Skin epidermis (tissue), 12 donors: Measurements from ENCODE around the gene RCOR1.
"Not testable (repeated sequence)": the region's sequence is repeated elsewhere in the genome, so short reads cannot be mapped to it uniquely, and the experiment has no call there.

Source experiments
- H3K27ac ChIP-seq, 21 experiments: fragments of 200-600 bp; sonication (generic) in 11 of 21; one replicate each; pipeline ENCODE4 v1.5.0; 2020; ENCODE audit warnings: mild to moderate bottlenecking in 3 of 21, inconsistent platforms in 2 of 21, moderate library complexity in 2 of 21
- H3K4me3 ChIP-seq, 7 experiments: fragments of 200-600 bp; sonication (generic) in 2 of 7; one replicate each; pipeline ENCODE4 v1.5.0; 2020; ENCODE audit warnings: inconsistent platforms in 2 of 7, mild to moderate bottlenecking in 2 of 7, moderate library complexity in 1 of 7

Gene RCOR1

DNA sequence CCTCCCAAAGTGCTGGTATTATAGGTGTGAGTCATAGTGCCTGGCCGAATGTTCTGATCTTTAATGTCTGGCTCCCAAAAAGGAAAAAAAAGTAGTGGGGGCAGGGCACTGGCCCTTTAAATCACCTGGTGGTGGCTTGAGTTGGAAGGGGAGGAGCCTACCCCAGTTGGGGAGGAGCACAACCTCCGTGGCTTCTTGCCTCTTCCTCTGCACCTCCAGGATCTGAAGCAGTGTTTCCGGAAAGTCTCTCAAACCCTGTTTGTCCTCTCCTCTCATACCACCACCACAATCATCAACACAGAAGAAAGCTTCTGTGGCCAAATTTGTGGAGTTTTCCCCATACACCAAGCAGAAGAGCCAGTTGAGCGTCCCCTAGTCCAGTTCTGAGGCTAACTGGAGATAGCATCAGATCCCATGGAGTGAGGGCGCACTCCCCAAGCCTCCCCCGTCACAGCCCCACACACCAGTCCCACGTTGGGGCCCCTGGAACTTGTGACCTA is 24.3 kb upstream of the RCOR1 start:
- H3K27ac ChIP-seq = peak overlapping the region in 2 of 21 experiments; percentile 17 to 29
- no peak overlapping the region for H3K4me3 ChIP-seq

DNA sequence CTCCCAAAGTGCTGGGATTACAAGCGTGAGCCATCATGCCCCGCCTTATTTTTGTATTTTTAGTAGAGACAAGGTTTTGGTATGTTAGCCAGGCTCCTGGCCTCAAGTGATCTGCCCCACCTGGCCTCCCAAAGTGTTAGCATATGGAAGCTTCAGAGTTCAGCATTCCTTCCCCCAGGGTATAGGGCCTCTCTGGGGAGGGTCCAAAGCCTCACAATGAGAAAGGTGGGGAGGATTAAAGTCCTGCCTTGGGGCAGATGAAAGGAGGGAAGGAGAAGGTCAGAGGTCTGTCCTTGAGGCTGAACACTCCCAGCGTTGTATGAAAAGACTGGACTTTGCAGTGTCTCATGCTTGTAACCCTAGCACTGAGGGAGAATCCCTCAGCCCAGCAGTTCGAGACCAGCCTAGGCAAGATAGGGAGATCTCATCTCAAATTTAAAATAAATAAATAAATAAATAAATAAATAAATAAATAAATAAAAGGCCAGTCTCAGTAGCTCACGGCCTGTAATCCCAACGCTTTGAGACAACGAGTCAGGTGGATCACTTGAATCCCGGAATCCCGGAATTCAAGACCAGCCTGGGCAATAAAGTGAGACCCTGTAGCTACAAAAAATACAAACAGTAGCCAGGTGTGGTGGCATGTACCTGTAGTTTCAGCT is 22.0 kb upstream of the RCOR1 start:
- H3K27ac ChIP-seq = no peak overlapping the region
- no peak overlapping the region for H3K4me3 ChIP-seq

DNA sequence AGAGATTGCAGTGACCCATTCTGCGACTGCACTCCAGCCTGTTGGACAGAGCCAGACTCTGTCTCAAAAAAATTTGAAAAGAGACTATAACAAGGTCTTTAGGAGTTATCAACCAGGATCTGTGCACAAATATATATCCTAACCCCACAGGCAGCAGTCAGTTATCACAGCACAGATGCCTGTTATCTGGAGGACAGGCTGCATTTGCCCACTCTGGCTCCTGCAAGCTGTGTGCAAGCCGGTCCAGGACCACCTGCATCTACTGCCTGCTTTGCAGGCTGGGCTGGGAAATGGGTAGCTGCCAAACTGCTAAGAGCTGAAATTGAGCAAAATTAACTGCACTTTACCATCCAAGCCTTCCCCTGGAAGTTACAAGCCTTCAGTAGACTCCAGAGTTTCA is 21.4 kb upstream of the RCOR1 start:
- no peak overlapping the region for H3K4me3 ChIP-seq
- no peak overlapping the region for H3K27ac ChIP-seq

DNA sequence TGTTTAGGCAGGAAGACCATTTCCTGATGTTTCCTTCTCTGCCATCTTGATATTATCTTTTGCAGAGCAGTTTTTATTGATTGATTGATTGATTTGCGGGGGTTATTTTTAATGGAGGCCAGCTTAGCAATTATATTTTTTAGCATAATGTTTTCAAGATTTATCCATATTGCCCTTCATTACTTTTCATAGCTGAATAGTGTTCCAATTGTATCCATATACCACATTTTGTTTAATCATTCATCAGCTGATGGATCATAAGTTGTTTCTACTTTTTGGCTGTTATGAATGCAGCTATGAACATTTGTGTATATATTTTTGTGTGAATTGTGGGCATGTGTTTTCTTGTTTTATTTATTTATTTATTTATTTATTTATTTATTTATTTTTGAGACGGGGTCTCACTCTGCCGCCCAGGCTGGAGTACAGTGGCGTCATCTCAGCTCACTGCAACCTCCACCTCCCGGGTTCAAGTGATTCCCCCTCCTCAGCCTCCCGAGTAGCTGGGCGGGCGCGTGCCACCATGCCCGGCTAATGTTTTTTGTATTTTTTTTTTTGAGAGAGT is 20.9 kb upstream of the RCOR1 start:
- Histone ChIP-seq H3K4me3 (no peak overlapping the region), H3K27ac (no peak overlapping the region)

DNA sequence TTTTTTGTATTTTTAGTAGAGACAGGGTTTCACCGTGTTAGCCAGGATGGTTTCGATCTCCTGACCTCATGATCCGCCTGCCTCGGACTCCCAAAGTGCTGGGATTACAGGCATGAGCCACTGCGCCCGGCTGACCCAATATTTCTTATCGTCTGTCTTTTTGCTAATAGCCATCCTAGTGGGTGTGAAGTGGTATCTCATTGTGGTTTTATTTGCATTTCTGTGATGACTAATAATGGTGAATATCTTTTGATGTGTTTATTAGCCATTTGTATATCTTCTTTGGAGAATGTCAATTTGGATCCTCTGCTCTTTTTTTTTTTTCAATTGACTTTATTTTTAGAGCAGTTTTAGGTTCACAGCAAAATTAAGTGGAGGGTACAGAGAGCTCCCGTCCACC is 19.3 kb upstream of the RCOR1 start:
- H3K4me3 ChIP-seq, H3K27ac ChIP-seq: not testable (repeated sequence)

DNA sequence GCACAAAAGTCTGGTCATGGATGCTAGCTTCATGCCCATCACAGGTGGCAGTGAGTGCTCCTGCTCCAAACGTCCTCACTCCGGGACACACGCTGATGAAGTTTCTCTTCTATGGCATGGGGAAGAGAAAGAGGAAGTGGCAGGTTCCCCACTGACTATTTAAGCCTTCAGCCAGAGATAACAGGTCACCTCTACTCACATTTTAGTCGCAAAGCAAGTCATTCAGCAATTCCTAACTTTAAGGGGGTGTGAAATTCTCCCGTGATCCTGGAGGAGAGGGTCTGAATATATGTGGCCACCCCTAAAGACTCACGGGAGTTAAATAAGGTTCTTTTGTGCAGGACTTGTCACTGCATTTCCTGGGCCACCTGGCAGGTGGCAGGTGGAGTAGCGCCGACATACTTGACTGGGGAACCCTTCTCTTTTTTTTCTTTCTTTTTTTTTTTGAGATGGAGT is 18.8 kb upstream of the RCOR1 start:
- Histone ChIP-seq H3K4me3 (no peak overlapping the region), H3K27ac (no peak overlapping the region)

DNA sequence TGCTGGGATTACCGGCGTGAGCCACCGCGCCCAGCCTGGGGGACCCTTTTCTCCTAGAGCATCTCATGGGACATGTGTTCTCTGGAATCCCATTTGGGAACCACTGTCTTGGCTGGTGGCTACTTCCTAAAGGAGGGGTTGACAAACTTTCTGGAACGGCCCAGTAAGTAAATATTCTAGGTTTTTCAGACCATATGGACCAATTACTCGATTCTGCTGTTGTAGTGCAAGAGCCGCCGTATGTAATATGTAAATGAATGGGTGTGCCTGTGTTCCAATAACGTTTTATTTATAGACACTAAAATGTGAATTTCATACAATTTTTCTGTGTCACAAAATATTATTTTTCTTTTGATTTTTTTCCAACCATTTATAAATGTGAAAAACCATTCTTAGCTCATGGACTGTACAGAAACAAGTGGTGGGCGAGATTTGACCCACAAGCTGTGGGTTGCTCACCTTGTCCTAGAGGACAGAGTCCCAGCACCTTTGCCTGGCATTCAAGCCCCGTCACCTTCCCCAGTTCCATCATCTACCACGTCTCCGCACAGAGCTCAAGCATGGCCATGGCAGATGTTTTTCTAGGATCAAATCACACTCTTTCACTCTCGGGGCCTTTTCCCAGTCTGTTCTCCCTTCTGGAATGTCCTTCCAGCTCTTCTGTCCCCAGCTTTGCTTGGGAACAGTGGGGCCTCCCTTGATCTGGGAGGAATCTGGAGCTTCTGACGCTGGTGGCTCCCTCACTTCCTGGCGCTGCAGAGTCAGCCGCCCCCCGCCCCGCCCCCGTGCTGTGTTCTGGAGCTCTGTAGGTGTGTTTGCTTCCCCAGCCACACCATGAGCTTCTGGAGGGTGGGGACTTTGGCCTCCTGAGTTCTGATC is 17.9 kb upstream of the RCOR1 start:
- H3K27ac ChIP-seq = no peak overlapping the region
- no peak overlapping the region for H3K4me3 ChIP-seq

DNA sequence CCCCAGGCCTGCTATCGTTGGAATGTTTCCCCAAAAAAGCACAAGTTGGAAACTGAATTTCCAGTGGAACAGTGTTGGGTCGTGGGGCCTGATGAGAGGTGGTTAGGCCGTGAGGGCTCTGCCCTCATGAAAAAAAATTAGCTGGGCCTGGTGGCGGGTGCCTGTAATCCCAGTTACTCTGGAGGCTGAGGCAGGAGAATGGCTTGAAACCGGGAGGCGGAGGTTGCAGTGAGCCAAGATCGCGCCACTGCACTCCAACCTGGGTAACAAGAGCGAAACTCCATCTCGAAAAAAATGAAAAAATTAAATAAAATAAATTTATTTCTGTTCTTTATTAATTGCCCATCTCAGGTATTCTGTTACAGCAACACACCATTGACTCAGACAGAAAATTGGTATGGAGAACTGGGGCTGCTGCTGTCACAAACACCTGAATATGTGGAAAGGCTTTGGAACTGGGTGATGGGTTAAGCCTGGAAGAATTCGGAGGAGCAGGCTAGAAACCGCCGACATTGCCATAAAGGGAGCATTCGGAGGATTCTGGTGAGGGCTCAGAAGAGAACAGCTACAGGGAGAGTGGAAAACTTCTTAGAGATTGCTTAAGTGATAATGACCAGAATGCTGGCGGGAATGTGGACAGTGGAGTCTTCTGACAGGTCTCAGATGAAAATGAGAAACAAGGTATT is 17.1 kb upstream of the RCOR1 start:
- H3K4me3 ChIP-seq = no peak overlapping the region
- H3K27ac ChIP-seq = no peak overlapping the region

DNA sequence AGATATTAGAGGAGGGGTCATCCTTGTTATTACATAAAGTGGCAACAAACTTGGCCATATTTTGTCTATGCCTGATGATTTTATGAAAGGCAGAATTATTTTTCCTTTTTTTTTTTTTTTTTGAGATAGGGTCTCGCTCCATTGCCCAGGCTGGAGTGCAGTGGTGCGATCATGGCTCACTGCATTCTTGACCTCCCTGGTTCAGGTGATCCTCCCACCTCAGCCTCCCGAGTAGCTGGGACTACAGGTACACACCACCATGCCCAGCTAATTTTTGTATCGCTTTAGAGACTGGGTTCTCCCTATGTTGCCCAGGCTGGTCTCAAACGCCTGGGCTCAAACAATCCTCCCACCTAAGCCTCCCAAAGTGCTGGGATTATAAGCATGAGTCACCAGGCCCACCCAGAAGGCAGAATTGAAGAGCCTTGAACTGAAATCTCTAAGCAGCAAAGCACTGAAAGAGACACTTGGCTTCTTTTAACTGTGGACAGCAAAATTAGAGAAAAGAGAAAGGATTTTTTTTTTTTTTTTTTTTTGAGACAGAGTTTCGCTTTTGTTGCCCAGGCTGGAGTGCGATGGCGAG is 16.5 kb upstream of the RCOR1 start:
- H3K27ac ChIP-seq, H3K4me3 ChIP-seq: not testable (repeated sequence)

DNA sequence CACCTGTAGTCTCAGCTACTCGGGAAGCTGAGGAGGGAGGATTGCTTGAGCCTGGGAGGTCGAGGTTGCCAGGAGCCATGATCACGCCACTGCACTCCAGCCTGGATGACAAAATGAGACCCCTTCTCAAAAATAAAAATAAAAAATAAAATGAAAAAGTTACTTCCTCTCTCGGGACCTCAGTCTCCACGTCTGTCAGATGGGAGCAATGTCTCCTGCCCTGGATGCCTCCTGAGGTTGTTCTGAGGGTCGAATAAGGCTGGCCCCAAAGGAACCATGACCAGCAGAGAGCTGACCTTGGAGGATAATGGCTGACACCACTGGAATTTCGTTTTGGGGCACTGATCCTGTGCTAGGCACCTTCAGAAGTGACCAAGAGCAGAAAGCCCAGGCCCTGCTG is 13.6 kb upstream of the RCOR1 start:
- Histone ChIP-seq H3K27ac (peak overlapping the region in 1 of 21 experiments; percentile 36), H3K4me3 (no peak overlapping the region)

DNA sequence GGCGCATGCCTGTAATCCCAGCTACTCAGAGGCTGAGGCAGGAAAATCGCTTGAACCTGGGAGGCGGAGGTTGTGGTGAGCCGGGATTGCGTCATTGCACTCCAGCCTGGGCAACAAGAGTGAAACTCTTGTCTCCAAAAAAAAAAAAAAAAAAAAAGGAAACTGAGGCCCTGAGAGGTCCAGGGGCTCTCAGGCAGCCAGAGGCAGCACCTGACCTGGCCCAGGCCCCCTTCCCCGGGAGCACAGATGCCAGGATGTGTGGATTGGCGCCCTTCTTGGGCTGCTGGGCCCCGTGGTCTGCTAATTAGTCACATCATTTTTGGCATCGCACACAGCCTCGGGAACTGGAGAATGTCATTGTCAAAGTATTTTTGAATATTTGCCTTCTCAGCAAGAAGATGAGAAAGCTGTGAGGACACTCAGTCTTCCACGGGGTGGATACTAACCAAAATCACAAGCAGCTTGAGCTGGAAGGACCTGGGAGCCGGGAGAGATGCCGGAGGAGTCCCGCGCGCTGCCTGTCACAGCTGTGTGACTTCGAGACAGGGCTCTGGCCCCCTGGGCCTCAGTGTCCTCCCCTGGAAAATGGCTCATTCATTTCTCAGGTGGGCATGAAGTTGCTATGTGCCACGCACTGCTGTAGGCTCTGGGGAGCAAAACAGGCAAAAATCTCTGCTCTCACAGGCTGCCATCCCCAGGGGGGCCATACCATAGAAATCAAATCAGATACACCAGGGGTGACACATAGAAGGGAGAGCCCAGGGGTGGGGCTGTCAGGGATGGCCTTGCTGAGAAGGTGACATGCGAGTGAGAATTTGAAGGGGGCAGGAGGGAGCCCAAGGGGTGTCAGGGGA is 12.5 kb upstream of the RCOR1 start:
- no peak overlapping the region for H3K4me3 ChIP-seq
- H3K27ac ChIP-seq = peak overlapping the region in 14 of 21 experiments; percentile 10 to 63 (median 36)

DNA sequence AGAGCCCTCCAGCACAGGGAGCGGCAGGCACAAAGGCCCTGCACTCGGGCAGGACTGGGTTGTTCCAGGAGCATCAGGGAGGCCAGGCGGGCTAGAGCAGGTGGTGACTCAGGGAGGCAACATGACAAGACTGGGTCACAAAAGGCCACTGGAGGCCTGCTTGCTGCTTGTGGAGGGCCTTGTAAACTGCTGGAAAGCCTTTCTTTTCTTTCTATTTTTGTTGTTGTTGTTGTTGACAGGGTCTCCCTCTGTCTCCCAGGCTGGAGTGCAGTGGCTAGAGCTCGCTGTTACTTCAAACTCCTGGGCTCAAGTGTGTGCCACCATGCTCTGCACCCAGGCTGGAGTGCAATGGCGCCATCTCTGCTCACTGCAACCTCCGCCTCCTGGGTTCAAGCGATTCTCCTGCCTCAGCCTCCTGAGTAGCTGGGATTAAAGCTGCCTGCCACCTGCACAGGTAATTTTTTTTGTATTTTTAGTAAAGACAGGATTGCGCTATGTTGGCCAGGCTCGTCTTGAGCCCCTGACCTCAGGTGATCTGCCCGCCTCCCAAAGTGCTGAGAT is 11.8 kb upstream of the RCOR1 start:
- no peak overlapping the region for H3K4me3 ChIP-seq
- peak overlapping the region in 13 of 21 experiments; percentile 10 to 63 (median 42) for H3K27ac ChIP-seq

DNA sequence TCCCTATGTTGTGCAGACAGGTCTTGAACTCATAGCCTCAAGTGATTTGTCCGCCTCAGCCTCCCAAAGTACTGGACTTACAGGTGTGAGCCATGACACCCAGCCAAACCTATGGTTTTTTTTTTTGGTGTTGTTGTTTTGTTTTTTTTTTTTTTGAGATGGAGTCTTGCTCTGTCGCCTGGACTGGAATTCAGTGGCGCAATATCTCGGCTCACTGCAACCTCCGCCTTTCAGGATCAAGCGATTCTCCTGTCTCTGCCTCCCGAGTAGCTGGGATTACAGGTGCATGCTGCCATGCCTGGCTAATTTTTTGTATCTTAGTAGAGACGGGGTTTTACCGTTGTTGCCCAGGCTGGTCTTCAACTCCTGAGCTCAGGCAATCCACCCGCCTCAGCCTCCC is 11.3 kb upstream of the RCOR1 start:
- Histone ChIP-seq H3K4me3 (no peak overlapping the region), H3K27ac (no peak overlapping the region)

DNA sequence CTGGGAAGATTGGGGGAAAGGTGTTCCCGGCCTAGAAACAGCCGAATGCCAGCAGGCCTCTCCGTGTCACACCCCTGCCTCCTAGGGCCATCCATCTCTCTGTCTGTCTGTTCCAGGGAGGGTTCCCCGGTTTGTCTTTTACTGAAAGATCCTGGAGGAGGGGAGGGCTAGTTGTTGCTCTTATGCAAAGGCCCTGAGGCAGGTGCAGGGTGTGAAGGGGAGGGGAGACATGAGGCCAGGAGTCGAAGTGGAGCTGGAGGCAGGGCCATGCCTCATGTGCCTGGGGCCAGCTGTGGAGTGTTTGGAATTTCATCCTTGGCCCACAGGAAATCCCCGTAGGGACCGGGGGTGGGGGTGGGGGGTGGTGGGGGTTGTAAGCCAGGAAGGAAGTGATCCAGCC is 8.7 kb upstream of the RCOR1 start:
- Histone ChIP-seq H3K27ac (no peak overlapping the region), H3K4me3 (no peak overlapping the region)

DNA sequence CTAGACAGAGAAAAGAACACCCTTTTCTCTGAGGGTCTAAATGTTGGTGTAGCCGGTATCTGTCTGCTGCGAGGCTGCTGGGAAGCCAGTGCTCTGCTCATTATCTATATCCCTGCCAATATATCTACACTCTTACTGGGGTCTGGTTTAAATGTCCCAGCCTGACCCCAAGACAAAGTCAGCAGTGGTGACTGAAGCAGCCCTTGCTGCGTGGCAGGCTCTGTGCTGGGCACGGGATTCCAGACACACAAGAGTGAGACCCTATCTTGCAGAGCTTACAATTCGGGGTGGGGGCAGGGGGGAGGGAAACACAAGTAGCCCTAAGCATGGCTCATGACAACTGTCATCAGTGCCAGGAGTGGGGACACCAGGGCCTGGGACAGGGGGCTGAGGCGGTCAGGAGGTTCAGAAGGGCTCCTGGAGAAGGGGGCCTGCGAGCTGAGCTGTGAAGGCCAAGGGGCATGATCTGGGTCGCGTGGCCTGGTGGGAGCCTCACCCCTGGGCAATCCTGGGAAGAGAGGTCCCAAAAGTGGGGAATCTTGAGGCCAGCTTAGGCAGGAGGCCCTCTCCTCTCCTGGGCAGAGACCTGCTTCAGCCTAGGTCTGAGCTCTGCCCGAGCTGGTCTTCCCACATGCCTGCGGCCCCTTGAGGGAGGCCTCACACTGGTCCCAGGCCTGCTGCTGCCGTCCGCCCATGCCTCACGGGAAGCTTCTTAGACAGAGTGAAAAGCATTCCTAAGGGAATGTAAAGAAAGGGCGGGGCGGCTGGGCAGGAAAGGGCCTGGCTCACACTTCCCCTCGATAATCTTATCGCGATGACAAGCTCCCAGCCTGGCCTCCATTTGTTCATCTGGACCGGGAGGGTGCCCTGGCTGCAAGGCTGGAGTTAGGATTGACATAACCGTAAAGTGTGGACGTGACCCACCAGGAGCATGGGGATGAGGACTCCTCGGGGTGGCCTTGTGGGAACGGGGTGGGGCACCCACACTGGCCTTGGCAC is 7.3 kb upstream of the RCOR1 start:
- no peak overlapping the region for H3K4me3 ChIP-seq
- no peak overlapping the region for H3K27ac ChIP-seq

DNA sequence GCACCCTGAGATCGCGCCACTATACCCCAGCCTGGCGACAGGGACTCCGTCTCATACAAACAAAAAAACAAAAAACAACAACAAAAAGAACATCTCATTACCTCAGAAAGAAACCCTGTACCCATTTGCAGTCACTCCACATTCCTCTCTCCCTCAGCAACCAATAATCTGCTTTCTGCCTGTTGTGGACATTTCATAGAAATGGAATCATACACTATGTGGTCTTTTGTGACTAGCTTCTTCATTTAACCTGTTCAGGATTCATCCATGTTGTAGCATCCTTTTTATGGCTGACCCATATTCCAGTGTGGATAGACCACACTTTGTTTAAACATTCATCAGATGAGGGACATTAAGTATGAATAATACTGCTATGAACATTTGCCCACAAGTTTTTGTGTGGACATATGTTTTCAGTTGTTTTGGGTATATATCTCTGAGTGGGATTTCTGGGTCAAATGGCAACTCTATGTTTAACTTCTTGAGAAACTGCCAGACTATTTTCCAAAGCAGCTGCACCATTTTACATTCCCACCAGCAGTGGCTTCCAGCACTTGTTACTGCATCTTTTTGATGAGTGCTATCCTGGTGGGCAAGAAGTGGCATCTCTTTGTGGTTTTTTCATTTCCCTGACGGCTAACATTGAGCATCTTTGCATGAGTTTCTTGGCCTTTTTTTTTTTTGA is 5.9 kb upstream of the RCOR1 start:
- no peak overlapping the region for H3K27ac ChIP-seq

DNA sequence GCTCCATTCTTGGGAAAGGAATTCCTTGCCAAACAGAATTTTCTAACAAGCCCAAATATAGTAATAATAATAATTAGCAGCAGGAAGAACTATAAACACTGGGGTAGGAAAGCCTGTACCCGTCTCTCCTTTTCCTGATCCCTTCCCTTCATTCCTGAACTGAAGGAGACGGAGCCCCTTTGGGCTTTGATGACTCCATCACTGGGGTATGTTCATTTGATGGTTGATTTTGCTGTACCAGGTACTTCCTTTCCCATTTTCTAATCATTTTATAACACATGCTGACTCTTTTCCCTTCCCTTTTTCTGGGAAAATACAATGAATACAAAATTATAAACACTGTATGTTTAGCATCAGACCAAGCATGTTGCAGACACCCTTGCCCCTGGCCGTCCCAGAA is 3.6 kb upstream of the RCOR1 start:
- Histone ChIP-seq H3K27ac (no peak overlapping the region), H3K4me3 (no peak overlapping the region)

More for the DNA sequence above, 5.9 kb upstream of the RCOR1 start:
- H3K4me3 ChIP-seq = no peak overlapping the region
